ENCODE data around the gene UCK2. TPM values are rescaled to one million over a fixed set of nuclear protein-coding genes. Genes with fewer than 3 reads are reported as not detected.

Gene UCK2
- total RNA-seq, 1 donor from 2014 or later: 40.9 TPM

DNA sequence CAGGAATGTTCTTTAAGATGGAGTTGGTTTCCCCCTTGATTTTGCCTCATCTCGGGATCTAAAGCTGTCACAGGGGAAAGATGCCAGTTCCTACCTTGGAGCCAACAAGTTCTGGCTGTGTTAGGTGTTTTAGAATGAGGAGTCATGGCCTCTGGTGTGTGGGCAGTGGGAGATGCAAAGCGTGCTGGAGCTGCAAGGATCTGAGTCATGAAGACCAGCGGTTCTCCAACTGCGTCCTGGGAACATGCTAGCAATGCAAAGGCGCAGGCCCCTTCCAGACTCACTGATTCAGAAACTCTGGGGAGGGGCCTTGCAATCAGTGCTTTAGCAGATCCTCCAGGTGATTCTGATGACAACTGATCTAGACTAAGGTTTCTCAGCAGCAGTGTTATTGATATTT, 109.1 kb downstream of the UCK2 start:
- no peak overlapping the region for H3K27ac Mint-ChIP-seq
- H3K9me3 Mint-ChIP-seq: no peaks in the 10 kb centered on the region
- DNase-seq (ENCODE audit: low spot score in 2 of 2, unreplicated experiment in 2 of 2): no peak
- TF ChIP-seq, protein P1, sequence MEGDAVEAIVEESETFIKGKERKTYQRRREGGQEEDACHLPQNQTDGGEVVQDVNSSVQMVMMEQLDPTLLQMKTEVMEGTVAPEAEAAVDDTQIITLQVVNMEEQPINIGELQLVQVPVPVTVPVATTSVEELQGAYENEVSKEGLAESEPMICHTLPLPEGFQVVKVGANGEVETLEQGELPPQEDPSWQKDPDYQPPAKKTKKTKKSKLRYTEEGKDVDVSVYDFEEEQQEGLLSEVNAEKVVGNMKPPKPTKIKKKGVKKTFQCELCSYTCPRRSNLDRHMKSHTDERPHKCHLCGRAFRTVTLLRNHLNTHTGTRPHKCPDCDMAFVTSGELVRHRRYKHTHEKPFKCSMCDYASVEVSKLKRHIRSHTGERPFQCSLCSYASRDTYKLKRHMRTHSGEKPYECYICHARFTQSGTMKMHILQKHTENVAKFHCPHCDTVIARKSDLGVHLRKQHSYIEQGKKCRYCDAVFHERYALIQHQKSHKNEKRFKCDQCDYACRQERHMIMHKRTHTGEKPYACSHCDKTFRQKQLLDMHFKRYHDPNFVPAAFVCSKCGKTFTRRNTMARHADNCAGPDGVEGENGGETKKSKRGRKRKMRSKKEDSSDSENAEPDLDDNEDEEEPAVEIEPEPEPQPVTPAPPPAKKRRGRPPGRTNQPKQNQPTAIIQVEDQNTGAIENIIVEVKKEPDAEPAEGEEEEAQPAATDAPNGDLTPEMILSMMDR (IDR thresholded peaks at IDR 0.05; ENCODE audit: unreplicated experiment): no peak
- H3K4me1 Mint-ChIP-seq: no peaks in the 10 kb centered on the region
- no peak overlapping the region for H3K4me3 Mint-ChIP-seq
- H3K36me3 Mint-ChIP-seq: no peaks in the 10 kb centered on the region
- H3K27me3 Mint-ChIP-seq (ENCODE audit: low read depth): peaks cover 15% of the 10 kb centered on the region

DNA sequence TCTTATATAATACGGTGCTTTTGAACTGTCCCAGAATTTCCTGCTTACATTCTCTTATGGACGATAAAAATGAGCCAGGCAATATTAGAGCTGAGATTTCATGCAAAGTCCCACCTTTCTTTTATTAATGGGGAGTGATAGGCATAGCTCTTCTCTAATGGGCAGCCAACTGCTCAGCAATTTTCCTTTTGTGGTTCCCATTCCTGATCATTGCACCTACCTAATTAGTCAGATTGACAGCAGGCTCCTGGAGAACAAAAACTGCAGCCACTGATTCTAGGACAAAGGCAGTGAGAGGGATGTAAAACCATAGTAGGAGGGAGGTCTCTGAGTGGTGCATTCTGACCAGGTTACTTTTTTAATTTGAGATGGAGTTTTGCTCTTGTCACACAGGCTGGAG, 110.4 kb downstream of the UCK2 start:
- Mint-ChIP-seq H3K27me3 (ENCODE audit: low read depth) (peaks cover 22% of the 10 kb centered on the region), H3K4me1 (no peaks in the 10 kb centered on the region), H3K36me3 (no peaks in the 10 kb centered on the region), H3K9me3 (no peaks in the 10 kb centered on the region), H3K4me3 (no peak overlapping the region), H3K27ac (no peak overlapping the region)
- TF ChIP-seq, protein P1 (IDR thresholded peaks at IDR 0.05; ENCODE audit: unreplicated experiment): no peak
- DNase-seq (ENCODE audit: low spot score in 2 of 2, unreplicated experiment in 2 of 2): no peak

DNA sequence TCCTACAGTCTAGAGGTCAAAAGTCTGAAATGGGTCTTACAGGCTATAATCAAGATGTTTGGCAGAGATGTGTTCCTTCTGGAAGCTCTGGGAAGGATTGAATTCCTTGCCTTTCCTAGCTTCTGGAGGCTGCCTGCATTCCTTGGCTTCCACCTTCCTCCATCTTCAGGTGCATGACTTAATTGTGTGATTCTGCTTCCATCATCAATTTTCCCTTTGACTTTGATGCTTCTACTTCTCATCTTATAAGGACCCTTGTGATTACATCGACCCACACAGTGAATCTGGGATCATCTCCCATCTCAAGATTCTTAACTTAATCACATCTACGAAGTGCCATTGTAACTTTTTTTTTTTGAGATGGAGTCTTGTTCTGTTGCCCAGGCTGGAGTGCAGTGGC, 111.4 kb downstream of the UCK2 start:
- Mint-ChIP-seq H3K36me3 (no peaks in the 10 kb centered on the region), H3K9me3 (no peaks in the 10 kb centered on the region), H3K4me1 (no peaks in the 10 kb centered on the region), H3K27ac (no peak overlapping the region), H3K27me3 (ENCODE audit: low read depth) (peaks cover 30% of the 10 kb centered on the region), H3K4me3 (no peak overlapping the region)
- TF ChIP-seq, protein P1 (IDR thresholded peaks at IDR 0.05; ENCODE audit: unreplicated experiment): no peak
- no peak for DNase-seq (ENCODE audit: low spot score in 2 of 2, unreplicated experiment in 2 of 2)

DNA sequence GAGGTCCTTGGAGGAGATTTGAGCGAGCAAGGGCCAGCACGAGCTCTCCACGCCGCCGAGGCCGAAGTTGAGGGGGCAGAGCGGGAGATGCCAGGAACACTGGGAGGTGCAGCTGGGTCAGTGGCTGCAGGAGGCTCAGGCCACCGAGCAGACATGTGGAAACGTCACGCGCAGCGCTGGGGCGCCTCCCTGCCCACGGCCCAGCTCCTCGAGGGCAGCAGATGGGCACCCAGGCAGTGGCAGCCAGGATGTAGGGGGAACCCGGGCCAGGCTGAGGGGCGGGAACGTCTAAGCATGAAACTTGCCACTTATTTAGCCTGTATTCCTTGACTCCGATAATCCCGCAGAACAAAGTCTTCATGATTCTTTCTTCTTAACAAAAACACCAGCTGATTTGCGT, 114.1 kb downstream of the UCK2 start:
- Mint-ChIP-seq H3K4me3 (no peak overlapping the region), H3K9me3 (no peaks in the 10 kb centered on the region), H3K27me3 (ENCODE audit: low read depth) (peaks cover 48% of the 10 kb centered on the region), H3K4me1 (no peaks in the 10 kb centered on the region), H3K27ac (no peak overlapping the region), H3K36me3 (no peaks in the 10 kb centered on the region)
- no peak for DNase-seq (ENCODE audit: low spot score in 2 of 2, unreplicated experiment in 2 of 2)
- TF ChIP-seq, protein P1 (IDR thresholded peaks at IDR 0.05; ENCODE audit: unreplicated experiment): no peak

DNA sequence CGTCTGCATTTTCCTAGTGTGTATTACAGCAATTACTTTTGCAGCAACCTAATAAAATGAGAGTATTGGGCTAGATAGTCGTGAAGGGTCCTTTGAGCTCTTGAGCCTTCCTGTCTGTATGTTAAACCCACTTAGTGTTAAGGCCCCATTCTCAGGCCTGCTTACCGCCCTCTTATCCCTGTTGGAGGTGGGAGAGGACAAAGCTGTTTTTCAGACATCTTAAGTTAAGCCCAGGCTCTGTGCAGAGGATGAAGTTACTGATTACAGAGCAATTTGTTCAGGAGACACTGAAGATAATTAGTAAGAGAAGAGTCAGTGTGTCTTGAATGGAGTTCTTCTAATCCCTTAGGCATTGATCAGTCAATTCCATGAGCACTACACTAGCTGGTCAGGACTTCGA, 114.6 kb downstream of the UCK2 start:
- H3K36me3 Mint-ChIP-seq: no peaks in the 10 kb centered on the region

More for the DNA sequence above, 114.6 kb downstream of the UCK2 start:
- peaks cover 48% of the 10 kb centered on the region for H3K27me3 Mint-ChIP-seq (ENCODE audit: low read depth)
- H3K27ac Mint-ChIP-seq: no peak overlapping the region
- no peak overlapping the region for H3K4me3 Mint-ChIP-seq
- H3K9me3 Mint-ChIP-seq: no peaks in the 10 kb centered on the region
- DNase-seq (ENCODE audit: low spot score in 2 of 2, unreplicated experiment in 2 of 2): no peak
- TF ChIP-seq, protein P1 (IDR thresholded peaks at IDR 0.05; ENCODE audit: unreplicated experiment): no peak
- H3K4me1 Mint-ChIP-seq: no peaks in the 10 kb centered on the region
